GM18505 (cell line): ENCODE measurements around the gene FBXO2.

ENCODE experiments used
- ATAC-seq: cut with Tn5 transposase; IDR thresholded peaks from one replicate; pipeline ENCODE4 v1.9.1; 2021; ENCODE audit not compliant: unreplicated experiment
- POLR2A ChIP-seq: IDR thresholded peaks from 4 replicates; pipeline ENCODE4 v1.6.1; 2011; ENCODE audit warnings: borderline replicate concordance; ENCODE audit not compliant: insufficient read depth, insufficient read length; ENCODE audit errors: extremely low read depth

Gene FBXO2

DNA sequence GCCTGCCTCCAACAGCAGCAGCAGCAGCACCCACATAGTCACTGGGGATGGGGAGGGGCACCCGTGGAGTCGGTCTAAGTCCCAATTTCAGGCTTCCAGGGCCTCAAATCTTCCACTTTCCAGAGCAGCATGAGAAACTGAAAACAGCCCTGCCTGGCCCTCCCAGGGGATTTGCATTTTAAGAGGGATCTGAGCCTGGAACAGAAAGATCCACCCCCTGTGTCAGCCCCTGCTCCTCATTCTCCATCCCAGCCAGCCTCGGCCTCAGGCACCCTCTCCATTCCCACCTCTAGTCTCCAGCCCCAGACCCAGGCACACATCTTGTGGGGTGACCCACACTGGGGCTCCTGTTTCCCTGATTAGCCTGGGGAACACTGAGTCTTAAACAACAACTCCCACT is 51.8 kb downstream of the FBXO2 start:
- ATAC-seq: no peak
- no peak for TF ChIP-seq POLR2A

- no peak for ATAC-seq
- TF ChIP-seq POLR2A: no peak
These were observed 53.4 kb downstream of the FBXO2 start for GRCh38 chr1:11600836-11601235.

GRCh38 chr1:11599891-11600576 is 54.2 kb downstream of the FBXO2 start:
- no peak for TF ChIP-seq POLR2A
- no peak for ATAC-seq

DNA sequence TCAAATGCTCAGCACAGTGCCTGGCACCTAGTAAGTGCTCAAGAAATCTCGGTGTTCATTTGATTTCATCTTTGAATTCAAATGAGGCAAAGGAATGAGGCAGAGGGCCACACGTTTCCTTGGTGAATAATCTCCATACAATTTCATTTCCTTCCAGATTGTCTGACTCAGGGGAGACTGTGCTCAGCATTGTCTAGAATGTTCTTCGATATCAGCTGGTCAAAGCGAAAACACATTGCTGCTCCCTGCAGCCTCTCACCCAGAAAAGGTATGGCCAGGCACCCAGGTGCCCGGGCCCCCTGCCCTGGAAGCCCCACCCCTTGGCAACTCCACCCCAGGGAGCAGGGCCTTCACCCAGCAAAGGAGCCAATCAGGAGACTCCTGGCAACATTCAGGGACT is 55.8 kb downstream of the FBXO2 start:
- TF ChIP-seq POLR2A: no peak
- ATAC-seq: no peak
